ENCODE data around the gene COL5A1. TPM values are rescaled to one million over a fixed set of nuclear protein-coding genes. Genes with fewer than 3 reads are reported as not detected.

COL5A1 gene
- total RNA-seq, 1 donor from 2014 or later: 6.1 TPM

GRCh38 chr9:134659688-134660131, 18.1 kb downstream of the COL5A1 start:
- Histone ChIP-seq H2AFZ (replicated peaks) (no peak overlapping the region), H3K79me2 (ENCODE audit: low read depth) (no peaks in the 10 kb centered on the region), H3F3A (ENCODE audit: low read depth) (peaks cover 9% of the 10 kb centered on the region), H3K27ac (no peak overlapping the region), H3K36me3 (no peaks in the 10 kb centered on the region), H3K9ac (no peak overlapping the region), H3K27me3 (no peaks in the 10 kb centered on the region), H4K20me1 (ENCODE audit: low read depth) (no peaks in the 10 kb centered on the region), H3K4me1 (peaks cover 10% of the 10 kb centered on the region), H3K9me3 (ENCODE audit: low read depth) (no peaks in the 10 kb centered on the region), H3K4me2 (no peak overlapping the region), H3K4me3 (no peak overlapping the region)
- Mint-ChIP-seq H3K9me3 (peaks cover 13% of the 10 kb centered on the region), H3K27me3 (ENCODE audit: insufficient read depth, low read depth) (no peaks in the 10 kb centered on the region), H3K27ac (no peak overlapping the region), H3K36me3 (no peaks in the 10 kb centered on the region), H3K4me1 (no peaks in the 10 kb centered on the region), H3K4me3 (no peak overlapping the region)
- no peak for DNase-seq (ENCODE audit: low spot score)
- TF ChIP-seq CTCF (IDR thresholded peaks at IDR 0.05): no peak
- TF ChIP-seq EZH2 (IDR thresholded peaks at IDR 0.05): no peak
- no peak for TF ChIP-seq EZH2phosphoT487 (IDR thresholded peaks at IDR 0.05)

- Mint-ChIP-seq H3K36me3 (no peaks in the 10 kb centered on the region), H3K4me3 (no peak overlapping the region), H3K27ac (no peak overlapping the region), H3K9me3 (peaks cover 13% of the 10 kb centered on the region), H3K4me1 (no peaks in the 10 kb centered on the region), H3K27me3 (ENCODE audit: insufficient read depth, low read depth) (no peaks in the 10 kb centered on the region)
- Histone ChIP-seq H3K4me3 (no peak overlapping the region), H3K9ac (no peak overlapping the region), H4K20me1 (ENCODE audit: low read depth) (no peaks in the 10 kb centered on the region), H3K27me3 (no peaks in the 10 kb centered on the region), H3K4me1 (peaks cover 10% of the 10 kb centered on the region), H3F3A (ENCODE audit: low read depth) (peaks cover 9% of the 10 kb centered on the region), H3K79me2 (ENCODE audit: low read depth) (no peaks in the 10 kb centered on the region), H3K9me3 (ENCODE audit: low read depth) (no peaks in the 10 kb centered on the region), H3K36me3 (no peaks in the 10 kb centered on the region), H3K27ac (no peak overlapping the region), H3K4me2 (no peak overlapping the region), H2AFZ (replicated peaks) (no peak overlapping the region)
- TF ChIP-seq EZH2 (IDR thresholded peaks at IDR 0.05): no peak
- peak; percentile 55 for TF ChIP-seq CTCF (IDR thresholded peaks at IDR 0.05)
- DNase-seq (ENCODE audit: low spot score): no peak
Measured at GRCh38 chr9:134660407-134660806, 18.8 kb downstream of the COL5A1 start.

GRCh38 chr9:134661299-134661698, 19.7 kb downstream of the COL5A1 start:
- no peaks in the 10 kb centered on the region for H3K79me2 ChIP-seq (ENCODE audit: low read depth)
- peaks cover 13% of the 10 kb centered on the region for H3K9me3 Mint-ChIP-seq
- no peak overlapping the region for H3K9ac ChIP-seq
- H3F3A ChIP-seq (ENCODE audit: low read depth): peaks cover 4% of the 10 kb centered on the region
- H3K27me3 Mint-ChIP-seq (ENCODE audit: insufficient read depth, low read depth): no peaks in the 10 kb centered on the region
- no peaks in the 10 kb centered on the region for H3K36me3 Mint-ChIP-seq
- TF ChIP-seq EZH2phosphoT487 (IDR thresholded peaks at IDR 0.05) (no peak), CTCF (IDR thresholded peaks at IDR 0.05) (no peak), EZH2 (IDR thresholded peaks at IDR 0.05) (no peak)
- H3K27me3 ChIP-seq: no peaks in the 10 kb centered on the region
- peaks cover 10% of the 10 kb centered on the region for H3K4me1 ChIP-seq
- H3K9me3 ChIP-seq (ENCODE audit: low read depth): no peaks in the 10 kb centered on the region
- H3K4me2 ChIP-seq: no peak overlapping the region
- H3K4me1 Mint-ChIP-seq: no peaks in the 10 kb centered on the region
- no peak overlapping the region for H3K27ac ChIP-seq
- no peak overlapping the region for H3K4me3 ChIP-seq
- no peak overlapping the region for H2AFZ ChIP-seq (replicated peaks)
- no peak for DNase-seq (ENCODE audit: low spot score)
- no peak overlapping the region for H3K4me3 Mint-ChIP-seq
- no peak overlapping the region for H3K27ac Mint-ChIP-seq
- H3K36me3 ChIP-seq: no peaks in the 10 kb centered on the region
- H4K20me1 ChIP-seq (ENCODE audit: low read depth): no peaks in the 10 kb centered on the region
